ENCODE measurements around the gene TMEM184B. TPM values are rescaled to one million over a fixed set of nuclear protein-coding genes. Genes with fewer than 3 reads are reported as not detected.
"Not testable (repeated sequence)": the region's sequence is repeated elsewhere in the genome, so short reads cannot be mapped to it uniquely, and the experiment has no call there.

The TMEM184B gene
- total and polyA plus RNA-seq, 5 donors from 2014 or later = 7.2 to 31.3 (median 7.8) TPM

- H3K36me3 ChIP-seq (ENCODE audit: control insufficient read depth, insufficient read depth, low read length) = no peaks in the 10 kb centered on the region
- peaks cover 23% of the 10 kb centered on the region for H3K4me1 ChIP-seq (ENCODE audit: control insufficient read depth, insufficient read depth, low read length, poor library complexity, severe bottlenecking)
- peak within 1 kb of the TSS; percentile 88 for H3K27ac ChIP-seq (ENCODE audit: insufficient read depth, low read length, poor library complexity, severe bottlenecking)
- H3K9me3 Mint-ChIP-seq = peaks cover 0 to 2% (median 0%) of the 10 kb centered on the region in 7 donors
- peak; percentile 93 to 98 (median 93) for DNase-seq
- peak; percentile 93 to 94 for ATAC-seq (ENCODE audit: low read depth in 2 of 2)
- H3K27me3 Mint-ChIP-seq = peaks cover 6% of the 10 kb centered on the region
- H3K36me3 Mint-ChIP-seq = no peaks in the 10 kb centered on the region
- peak within 1 kb of the TSS; percentile 82 for H3K4me3 ChIP-seq (ENCODE audit: low read depth, low read length)
- no peaks in the 10 kb centered on the region for H3K9me3 ChIP-seq (ENCODE audit: control insufficient read depth in 2 of 2, low read length in 2 of 2)
- no peaks in the 10 kb centered on the region for H3K27me3 ChIP-seq (ENCODE audit: control insufficient read depth, insufficient read depth, low read length)
- H3K27ac Mint-ChIP-seq = peak within 1 kb of the TSS; percentile 98
- H3K4me1 Mint-ChIP-seq = peaks cover 19 to 49% (median 31%) of the 10 kb centered on the region in 4 donors
- peak within 1 kb of the TSS; percentile 88 to 99 (median 96) for H3K4me3 Mint-ChIP-seq
Observed at GRCh38 chr22:38181453-38182200, 91.2 kb downstream of the TMEM184B start, which contains the start of gene PLA2G6. Gene PLA2G6, minus strand, starts transcription at chr22:38181830. Its CDS starts 12,404 bp downstream, at chr22:38169426.

DNA sequence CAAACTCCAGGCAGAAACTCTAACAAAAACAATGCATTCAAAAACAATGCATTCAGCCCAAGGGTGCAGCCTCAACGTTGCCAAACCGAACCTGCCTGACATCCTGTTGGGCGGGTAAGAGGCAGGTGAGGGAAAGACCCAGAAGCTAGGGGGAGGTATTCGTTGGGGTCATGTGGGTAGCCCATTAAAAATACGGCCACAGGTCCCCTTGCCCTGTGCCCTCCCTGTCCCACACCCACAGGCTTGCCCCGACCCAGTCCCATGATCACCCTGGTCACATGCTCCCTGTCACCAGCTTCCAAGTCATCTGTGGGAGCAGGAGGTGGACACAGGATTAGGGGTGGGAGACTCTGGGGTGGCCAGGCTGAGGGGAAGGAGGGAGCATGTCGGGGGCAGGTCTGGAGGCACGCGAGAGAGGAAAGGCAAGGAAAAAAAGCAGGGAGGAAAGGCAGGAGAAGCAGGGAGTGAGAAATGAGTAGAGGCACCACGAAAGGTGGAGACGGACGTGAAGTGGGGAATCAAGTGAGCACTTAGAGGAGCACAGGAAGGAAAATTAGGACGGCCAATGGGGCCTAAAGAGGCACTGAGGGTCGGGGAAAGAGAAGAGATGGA, 91.9 kb downstream of the TMEM184B start:
- H3K36me3 Mint-ChIP-seq = no peaks in the 10 kb centered on the region
- Histone ChIP-seq H3K9me3 (ENCODE audit: control insufficient read depth in 2 of 2, low read length in 2 of 2) (no peaks in the 10 kb centered on the region), H3K27ac (ENCODE audit: insufficient read depth, low read length, poor library complexity, severe bottlenecking) (peak overlapping the region; percentile 88), H3K4me1 (ENCODE audit: control insufficient read depth, insufficient read depth, low read length, poor library complexity, severe bottlenecking) (peaks cover 29% of the 10 kb centered on the region), H3K36me3 (ENCODE audit: control insufficient read depth, insufficient read depth, low read length) (no peaks in the 10 kb centered on the region), H3K4me3 (ENCODE audit: low read depth, low read length) (peak overlapping the region; percentile 82), H3K27me3 (ENCODE audit: control insufficient read depth, insufficient read depth, low read length) (no peaks in the 10 kb centered on the region)
- peaks cover 0 to 2% (median 0%) of the 10 kb centered on the region in 7 donors for H3K9me3 Mint-ChIP-seq
- H3K27ac Mint-ChIP-seq = peak overlapping the region; percentile 98
- H3K4me1 Mint-ChIP-seq = peaks cover 19 to 55% (median 35%) of the 10 kb centered on the region in 4 donors
- peak overlapping the region; percentile 88 to 99 (median 96) for H3K4me3 Mint-ChIP-seq
- DNase-seq (peak; percentile 21 to 79 (median 56)), ATAC-seq (ENCODE audit: low read depth in 2 of 2) (peak; percentile 19 to 20)
- H3K27me3 Mint-ChIP-seq = no peaks in the 10 kb centered on the region

GRCh38 chr22:38178605-38178937, 94.2 kb downstream of the TMEM184B start:
- not testable (repeated sequence) for H3K4me3 ChIP-seq (ENCODE audit: low read depth, low read length); H3K9me3 ChIP-seq (ENCODE audit: control insufficient read depth in 2 of 2, low read length in 2 of 2); H3K27me3 Mint-ChIP-seq; H3K27ac Mint-ChIP-seq; H3K27me3 ChIP-seq (ENCODE audit: control insufficient read depth, insufficient read depth, low read length); H3K9me3 Mint-ChIP-seq; ATAC-seq (ENCODE audit: low read depth in 2 of 2); H3K36me3 Mint-ChIP-seq; H3K36me3 ChIP-seq (ENCODE audit: control insufficient read depth, insufficient read depth, low read length); DNase-seq; H3K27ac ChIP-seq (ENCODE audit: insufficient read depth, low read length, poor library complexity, severe bottlenecking)
- Mint-ChIP-seq H3K4me1 (peaks cover 19 to 65% (median 34%) of the 10 kb centered on the region in 4 donors), H3K4me3 (peak overlapping the region in 1 of 4 donors; percentile 71)
- peaks cover 36% of the 10 kb centered on the region for H3K4me1 ChIP-seq (ENCODE audit: control insufficient read depth, insufficient read depth, low read length, poor library complexity, severe bottlenecking)

- DNase-seq = no peak
- H3K27ac Mint-ChIP-seq = peak overlapping the region in 1 of 3 donors; percentile 40
- H3K4me3 ChIP-seq (ENCODE audit: low read depth, low read length) = no peak overlapping the region
- H3K27me3 ChIP-seq (ENCODE audit: control insufficient read depth, insufficient read depth, low read length) = no peaks in the 10 kb centered on the region
- H3K4me1 ChIP-seq (ENCODE audit: control insufficient read depth, insufficient read depth, low read length, poor library complexity, severe bottlenecking) = peaks cover 36% of the 10 kb centered on the region
- peak overlapping the region in 1 of 4 donors; percentile 58 for H3K4me3 Mint-ChIP-seq
- peaks cover 0 to 2% (median 0%) of the 10 kb centered on the region in 7 donors for H3K9me3 Mint-ChIP-seq
- no peak overlapping the region for H3K27ac ChIP-seq (ENCODE audit: insufficient read depth, low read length, poor library complexity, severe bottlenecking)
- no peaks in the 10 kb centered on the region for H3K9me3 ChIP-seq (ENCODE audit: control insufficient read depth in 2 of 2, low read length in 2 of 2)
- no peak for ATAC-seq (ENCODE audit: low read depth in 2 of 2)
- H3K27me3 Mint-ChIP-seq = no peaks in the 10 kb centered on the region
- peaks cover 7% of the 10 kb centered on the region for H3K36me3 Mint-ChIP-seq
- peaks cover 19 to 67% (median 34%) of the 10 kb centered on the region in 4 donors for H3K4me1 Mint-ChIP-seq
- H3K36me3 ChIP-seq (ENCODE audit: control insufficient read depth, insufficient read depth, low read length) = no peaks in the 10 kb centered on the region
Observed at GRCh38 chr22:38177926-38178604, 94.7 kb downstream of the TMEM184B start.

DNA sequence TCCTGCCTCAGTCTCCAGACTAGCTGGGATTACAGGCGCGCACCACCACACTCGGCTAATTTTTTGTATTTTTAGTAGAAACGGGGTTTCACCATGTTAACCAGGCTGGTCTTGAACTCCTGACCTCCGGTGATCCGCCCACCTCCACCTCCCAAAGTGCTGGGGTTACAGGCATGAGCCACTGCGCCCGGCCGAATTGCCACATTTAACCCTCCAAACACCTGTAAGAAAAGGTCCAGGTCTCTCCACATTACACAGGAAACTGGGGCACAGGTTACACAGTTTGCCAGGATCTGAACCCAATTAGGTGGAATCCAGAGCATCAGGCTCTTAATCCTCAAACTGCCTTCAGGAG, 95.3 kb downstream of the TMEM184B start:
- H3K9me3 Mint-ChIP-seq; DNase-seq; H3K27me3 ChIP-seq (ENCODE audit: control insufficient read depth, insufficient read depth, low read length); H3K9me3 ChIP-seq (ENCODE audit: control insufficient read depth in 2 of 2, low read length in 2 of 2); H3K36me3 ChIP-seq (ENCODE audit: control insufficient read depth, insufficient read depth, low read length); H3K27me3 Mint-ChIP-seq; H3K27ac ChIP-seq (ENCODE audit: insufficient read depth, low read length, poor library complexity, severe bottlenecking); H3K36me3 Mint-ChIP-seq; H3K4me3 ChIP-seq (ENCODE audit: low read depth, low read length); ATAC-seq (ENCODE audit: low read depth in 2 of 2): not testable (repeated sequence)
- peak overlapping the region in 1 of 3 donors; percentile 69 for H3K27ac Mint-ChIP-seq
- peaks cover 19 to 70% (median 34%) of the 10 kb centered on the region in 4 donors for H3K4me1 Mint-ChIP-seq
- H3K4me3 Mint-ChIP-seq = peak overlapping the region in 1 of 4 donors; percentile 58
- peaks cover 36% of the 10 kb centered on the region for H3K4me1 ChIP-seq (ENCODE audit: control insufficient read depth, insufficient read depth, low read length, poor library complexity, severe bottlenecking)

- DNase-seq (no peak), ATAC-seq (ENCODE audit: low read depth in 2 of 2) (no peak)
- Histone ChIP-seq H3K9me3 (ENCODE audit: control insufficient read depth in 2 of 2, low read length in 2 of 2) (no peaks in the 10 kb centered on the region), H3K4me3 (ENCODE audit: low read depth, low read length) (no peak overlapping the region), H3K36me3 (ENCODE audit: control insufficient read depth, insufficient read depth, low read length) (no peaks in the 10 kb centered on the region), H3K27ac (ENCODE audit: insufficient read depth, low read length, poor library complexity, severe bottlenecking) (no peak overlapping the region), H3K4me1 (ENCODE audit: control insufficient read depth, insufficient read depth, low read length, poor library complexity, severe bottlenecking) (peaks cover 36% of the 10 kb centered on the region), H3K27me3 (ENCODE audit: control insufficient read depth, insufficient read depth, low read length) (no peaks in the 10 kb centered on the region)
- Mint-ChIP-seq H3K4me1 (peaks cover 20 to 71% (median 35%) of the 10 kb centered on the region in 4 donors), H3K36me3 (peaks cover 7% of the 10 kb centered on the region), H3K27ac (peak overlapping the region in 2 of 3 donors; percentile 4 to 69), H3K4me3 (peak overlapping the region in 1 of 4 donors; percentile 64), H3K27me3 (no peaks in the 10 kb centered on the region), H3K9me3 (peaks cover 0 to 2% (median 0%) of the 10 kb centered on the region in 7 donors)
Observed at GRCh38 chr22:38177044-38177443, 95.8 kb downstream of the TMEM184B start.

- ATAC-seq (ENCODE audit: low read depth in 2 of 2) (peak in 1 of 2 donors; percentile 52), DNase-seq (peak in 2 of 3 donors; percentile 18 to 57)
- peaks cover 34% of the 10 kb centered on the region for H3K4me1 ChIP-seq (ENCODE audit: control insufficient read depth, insufficient read depth, low read length, poor library complexity, severe bottlenecking)
- peaks cover 0 to 2% (median 0%) of the 10 kb centered on the region in 7 donors for H3K9me3 Mint-ChIP-seq
- no peaks in the 10 kb centered on the region for H3K36me3 ChIP-seq (ENCODE audit: control insufficient read depth, insufficient read depth, low read length)
- peak overlapping the region in 2 of 3 donors; percentile 55 to 66 for H3K27ac Mint-ChIP-seq
- H3K27ac ChIP-seq (ENCODE audit: insufficient read depth, low read length, poor library complexity, severe bottlenecking) = no peak overlapping the region
- no peaks in the 10 kb centered on the region for H3K27me3 Mint-ChIP-seq
- H3K4me3 ChIP-seq (ENCODE audit: low read depth, low read length) = no peak overlapping the region
- H3K27me3 ChIP-seq (ENCODE audit: control insufficient read depth, insufficient read depth, low read length) = no peaks in the 10 kb centered on the region
- H3K4me1 Mint-ChIP-seq = peaks cover 21 to 64% (median 31%) of the 10 kb centered on the region in 4 donors
- peaks cover 7% of the 10 kb centered on the region for H3K36me3 Mint-ChIP-seq
- peak overlapping the region in 3 of 4 donors; percentile 46 to 69 (median 64) for H3K4me3 Mint-ChIP-seq
- H3K9me3 ChIP-seq (ENCODE audit: control insufficient read depth in 2 of 2, low read length in 2 of 2) = no peaks in the 10 kb centered on the region
Observed at GRCh38 chr22:38176170-38176741, 96.6 kb downstream of the TMEM184B start.

All from CD4-positive, CD25-positive, alpha-beta regulatory T cell (primary cell).